GM18951 (cell line): ENCODE measurements around the gene SMC3.
"Not testable (repeated sequence)": the region's sequence is repeated elsewhere in the genome, so short reads cannot be mapped to it uniquely, and the experiment has no call there.

Source experiments
- POLR2A ChIP-seq: IDR thresholded peaks from 4 replicates; pipeline ENCODE4 v1.6.1; 2011; ENCODE audit warnings: mild to moderate bottlenecking; ENCODE audit not compliant: insufficient read length, insufficient read depth; ENCODE audit errors: extremely low read depth
- in situ Hi-C: fragments of 300-500 bp; cut with MboI; formaldehyde crosslinking; loops from one replicate; pipeline ENCODE4 v1.12.0; 2022; ENCODE audit warnings: low sequenced_read_pairs, mixed read lengths, inconsistent platforms; ENCODE audit not compliant: unreplicated experiment

Gene SMC3

GRCh38 chr10:110567201-110568054, at the start of gene SMC3:
SMC3 (plus strand) TSS chr10:110567695; CDS start chr10:110567817, 122 bp downstream.
- peak; percentile 78 for TF ChIP-seq POLR2A
- in situ Hi-C loops, result no loop called here

- TF ChIP-seq POLR2A, result no peak
- in situ Hi-C loops, result no loop called here
Observed at GRCh38 chr10:110522365-110522988, 45.0 kb upstream of the SMC3 start.

- in situ Hi-C loops, result no loop called here
- no peak for TF ChIP-seq POLR2A
Observed at GRCh38 chr10:110523736-110524135, 43.8 kb upstream of the SMC3 start.

- in situ Hi-C loops, result no loop called here
- TF ChIP-seq POLR2A, result no peak
Observed at GRCh38 chr10:110524179-110524858, 43.2 kb upstream of the SMC3 start.

GRCh38 chr10:110524859-110525232, 42.6 kb upstream of the SMC3 start:
- TF ChIP-seq POLR2A, result no peak
- in situ Hi-C loops, result no loop called here

- TF ChIP-seq POLR2A, result no peak
- in situ Hi-C loops, result no loop called here
Observed at GRCh38 chr10:110525349-110526260, 41.9 kb upstream of the SMC3 start.

GRCh38 chr10:110527731-110528171, 39.7 kb upstream of the SMC3 start:
- no peak for TF ChIP-seq POLR2A
- in situ Hi-C loops, result no loop called here

GRCh38 chr10:110528224-110528996, 39.1 kb upstream of the SMC3 start:
- in situ Hi-C loops, result no loop called here
- no peak for TF ChIP-seq POLR2A

- in situ Hi-C loops, result not testable (repeated sequence)
Observed at GRCh38 chr10:110528997-110529524, 38.4 kb upstream of the SMC3 start.

GRCh38 chr10:110529596-110530011, 37.9 kb upstream of the SMC3 start:
- TF ChIP-seq POLR2A, result no peak
- in situ Hi-C loops, result loop anchor here (10.0 kb wide), 1 partner anchor 175 kb away; no protein-coding TSS in a partner anchor

GRCh38 chr10:110530131-110530831, 37.2 kb upstream of the SMC3 start:
- in situ Hi-C loops, result loop anchor here (10.0 kb wide), 1 partner anchor 175 kb away; no protein-coding TSS in a partner anchor
- TF ChIP-seq POLR2A, result no peak
